Measurements from ENCODE around the gene LRCH4. TPM values are rescaled to one million over a fixed set of nuclear protein-coding genes. Genes with fewer than 3 reads are reported as not detected.
"Not testable (repeated sequence)": the region's sequence is repeated elsewhere in the genome, so short reads cannot be mapped to it uniquely, and the experiment has no call there.

LRCH4 gene
- total RNA-seq, 1 donor from 2014 or later, result 27.3 TPM

DNA sequence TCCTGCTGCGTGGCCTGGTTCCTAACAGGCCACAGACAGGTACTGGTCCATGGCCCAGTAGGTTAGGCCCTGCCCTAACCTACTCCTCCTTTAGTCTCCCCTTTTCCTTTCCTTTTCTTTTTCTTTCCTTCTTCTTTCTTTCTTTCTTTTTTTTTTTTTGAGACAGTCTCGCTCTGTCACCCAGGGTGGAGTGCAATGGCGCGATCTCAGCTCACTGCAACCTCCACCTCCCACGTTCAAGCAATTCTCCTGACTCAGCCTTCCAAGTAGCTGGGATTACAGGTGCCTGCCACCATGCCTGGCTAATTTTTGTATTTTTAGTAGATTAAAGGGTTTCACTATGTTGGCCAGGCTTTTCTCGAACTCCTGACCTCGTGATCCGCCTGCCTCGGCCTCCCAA is 49.9 kb downstream of the LRCH4 start:
- intact Hi-C loops (cut with micrococcal nuclease); DNase-seq; ATAC-seq: not testable (repeated sequence)

DNA sequence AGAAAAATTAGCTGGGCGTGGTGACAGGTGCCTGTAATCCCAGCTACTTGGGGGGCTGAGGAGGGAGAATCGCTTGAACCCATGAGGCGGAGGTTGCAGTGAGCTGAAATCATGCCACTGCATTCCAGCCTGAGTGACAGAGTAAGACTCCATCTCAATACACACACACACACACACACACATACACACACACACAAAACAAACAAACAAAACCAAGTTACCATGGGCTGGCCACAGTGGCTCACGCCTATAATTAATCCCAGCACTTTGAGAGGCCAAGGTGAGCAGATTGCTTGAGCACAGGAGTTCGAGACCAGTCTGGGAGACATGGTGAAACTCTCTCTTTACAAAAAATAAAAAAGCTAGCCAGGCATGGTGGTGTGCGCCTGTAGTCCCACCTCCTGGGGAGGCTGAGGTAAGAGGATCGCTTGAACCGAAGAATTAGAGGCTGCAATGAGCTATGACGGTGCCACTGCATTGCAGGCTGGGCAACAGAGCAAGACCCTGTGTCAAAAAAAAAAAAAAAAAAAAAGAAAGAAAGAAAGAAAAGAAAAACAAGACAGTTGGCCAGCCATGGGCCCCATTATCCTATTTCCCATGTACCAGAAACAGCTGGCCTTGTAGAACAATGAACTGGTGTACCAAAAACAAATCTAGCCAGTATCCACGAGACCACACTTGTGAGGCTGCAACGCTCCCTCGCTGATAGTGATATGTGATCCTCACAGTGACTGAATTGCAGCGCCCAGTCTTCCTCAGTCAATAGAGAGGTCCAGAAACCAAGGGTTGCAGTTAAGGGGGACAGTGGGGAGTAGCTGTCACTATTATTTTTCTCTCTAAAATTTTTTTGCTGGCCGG is 53.5 kb downstream of the LRCH4 start:
- DNase-seq, result no peak
- no peak for ATAC-seq
- intact Hi-C loops (cut with micrococcal nuclease), result no loop called here

DNA sequence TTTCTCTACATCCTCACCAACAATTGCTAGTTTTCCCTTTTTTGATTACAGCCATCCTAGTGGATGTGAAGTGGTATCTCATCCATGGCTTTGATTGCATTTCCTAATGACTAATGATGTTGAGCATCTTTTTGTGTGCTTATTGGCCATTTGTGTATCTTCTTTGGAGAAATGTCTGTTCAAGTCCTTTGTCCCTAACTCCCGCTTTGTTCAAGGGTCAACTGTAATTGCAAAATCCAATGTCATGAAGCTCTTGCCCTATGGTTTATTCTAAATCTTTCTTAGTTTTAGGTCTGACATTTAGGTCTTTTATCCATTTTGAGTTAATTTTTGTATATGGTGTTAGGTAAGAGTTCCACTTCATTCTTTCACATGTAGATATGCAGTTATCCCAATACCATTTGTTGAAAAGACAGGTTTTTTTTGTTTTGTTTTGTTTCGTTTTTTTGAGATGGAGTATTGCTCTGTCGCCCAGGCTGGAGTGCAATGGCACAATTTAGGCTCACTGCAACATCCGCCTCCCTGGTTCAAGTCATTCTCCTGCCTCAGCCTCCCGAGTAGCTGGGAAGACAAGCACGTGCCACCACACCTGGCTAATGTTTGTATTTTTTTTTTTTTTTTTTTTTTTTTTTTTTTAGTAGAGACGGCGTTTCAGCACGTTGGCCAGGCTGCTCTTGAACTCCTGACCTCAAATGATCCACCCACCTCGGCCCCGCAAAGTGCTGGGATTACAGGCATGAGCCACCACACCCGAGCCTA is 57.6 kb downstream of the LRCH4 start:
- DNase-seq; intact Hi-C loops (cut with micrococcal nuclease); ATAC-seq: not testable (repeated sequence)

Other genes with a start within 250 kb of the LRCH4 start
- 10.9 TPM for gene PILRB, start 228.0 kb downstream of the LRCH4 start, total RNA-seq
- 3.2 TPM for gene PILRA, start 212.6 kb downstream of the LRCH4 start, total RNA-seq
- gene ZCWPW1, start 157.4 kb downstream of the LRCH4 start, total RNA-seq, result 4.2 TPM
- 25.8 TPM for gene MEPCE, start 156.3 kb downstream of the LRCH4 start, total RNA-seq
- 10.3 TPM for gene PPP1R35, start 149.6 kb downstream of the LRCH4 start, total RNA-seq
- gene SPACDR, start 121.9 kb downstream of the LRCH4 start, total RNA-seq, result 0.32 TPM
- 51.1 TPM for gene TSC22D4, start 106.9 kb downstream of the LRCH4 start, total RNA-seq
- gene NYAP1, start 102.2 kb downstream of the LRCH4 start, total RNA-seq, result 0.32 TPM
- gene AGFG2, start 46.9 kb downstream of the LRCH4 start, total RNA-seq, result 24.7 TPM
- gene SAP25, start 12.2 kb downstream of the LRCH4 start, total RNA-seq, result 0.77 TPM
- 0.77 TPM for gene FBXO24, start 199 bp upstream of the LRCH4 start, total RNA-seq
- gene PCOLCE, start 16.2 kb upstream of the LRCH4 start, total RNA-seq, result 40.4 TPM
- gene MOSPD3, start 26.4 kb upstream of the LRCH4 start, total RNA-seq, result 9.1 TPM
- gene TFR2, start 55.4 kb upstream of the LRCH4 start, total RNA-seq, result not detected
- not detected for gene ACTL6B, start 70.3 kb upstream of the LRCH4 start, total RNA-seq
- 112 TPM for gene GNB2, start 87.6 kb upstream of the LRCH4 start, total RNA-seq
- 29.4 TPM for gene GIGYF1, start 108.1 kb upstream of the LRCH4 start, total RNA-seq
- 30.0 TPM for gene POP7, start 120.0 kb upstream of the LRCH4 start, total RNA-seq
- gene EPO, start 134.3 kb upstream of the LRCH4 start, total RNA-seq, result not detected
- not detected for gene ZAN, start 147.5 kb upstream of the LRCH4 start, total RNA-seq
- gene EPHB4, start 241.4 kb upstream of the LRCH4 start, total RNA-seq, result 22.7 TPM

Data from left ventricle myocardium superior (tissue), 1 donor.